ENCODE results near the gene PLD2.
"Not testable (repeated sequence)": the region's sequence is repeated elsewhere in the genome, so short reads cannot be mapped to it uniquely, and the experiment has no call there.

PLD2 gene

GRCh38 chr17:4795168-4795567 lies 11.8 kb upstream of the PLD2 start:
- no peak for DNase-seq

DNA sequence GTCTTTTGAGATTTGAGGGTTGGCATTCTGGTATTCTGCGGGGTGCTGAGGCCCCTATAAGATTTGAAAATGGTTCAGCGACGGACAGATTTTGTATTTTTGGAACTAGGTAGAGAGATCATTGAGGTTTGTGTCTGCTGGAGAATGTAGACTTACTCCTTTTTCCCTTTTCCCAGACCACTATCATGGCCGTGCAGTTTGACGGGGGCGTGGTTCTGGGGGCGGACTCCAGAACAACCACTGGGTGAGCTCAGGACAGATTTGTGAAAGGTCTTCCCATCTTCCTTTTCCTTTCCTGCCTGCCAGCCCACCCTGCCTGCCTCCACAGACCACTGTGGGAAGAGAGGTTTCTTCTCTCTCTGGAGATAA lies 10.4 kb upstream of the PLD2 start:
- DNase-seq, result peak in 1 of 2 donors; percentile 34

- DNase-seq, result no peak
Measured at GRCh38 chr17:4800462-4801196, 6.3 kb upstream of the PLD2 start.

- no peak for DNase-seq
Measured at GRCh38 chr17:4802228-4802627, 4.7 kb upstream of the PLD2 start, which contains the start of gene C17orf114. Gene C17orf114 (minus strand): TSS chr17:4802328.

GRCh38 chr17:4806456-4806776 lies 536 bp upstream of the PLD2 start:
- no peak for DNase-seq

DNA sequence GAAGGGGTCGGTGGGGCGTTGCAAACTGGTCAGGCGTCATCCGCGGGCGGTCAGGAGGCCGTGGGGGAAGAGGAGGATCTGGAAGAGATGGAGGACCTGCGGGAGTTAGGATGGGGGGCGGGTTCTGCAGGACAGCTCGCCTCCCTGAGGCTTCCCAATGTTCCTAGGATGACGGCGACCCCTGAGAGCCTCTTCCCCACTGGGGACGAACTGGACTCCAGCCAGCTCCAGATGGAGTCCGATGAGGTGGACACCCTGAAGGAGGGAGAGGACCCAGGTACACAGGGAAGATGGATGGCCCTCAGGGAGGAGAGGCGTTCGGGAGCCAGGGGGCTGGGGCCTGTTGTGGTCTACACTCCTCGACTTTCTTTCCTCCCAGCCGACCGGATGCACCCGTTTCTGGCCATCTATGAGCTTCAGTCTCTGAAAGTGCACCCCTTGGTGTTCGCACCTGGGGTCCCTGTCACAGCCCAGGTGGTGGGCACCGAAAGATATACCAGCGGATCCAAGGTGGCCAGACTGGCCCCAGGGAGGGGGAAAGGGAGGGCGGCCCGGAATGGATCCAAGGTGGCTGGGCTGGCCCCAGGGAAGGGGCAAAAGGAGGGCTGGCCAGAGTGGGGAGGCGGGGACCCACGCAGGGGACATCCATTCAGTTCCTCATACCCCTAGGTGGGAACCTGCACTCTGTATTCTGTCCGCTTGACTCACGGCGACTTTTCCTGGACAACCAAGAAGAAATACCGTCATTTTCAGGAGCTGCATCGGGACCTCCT lies 839 bp downstream of the PLD2 start:
- DNase-seq, result no peak

DNA sequence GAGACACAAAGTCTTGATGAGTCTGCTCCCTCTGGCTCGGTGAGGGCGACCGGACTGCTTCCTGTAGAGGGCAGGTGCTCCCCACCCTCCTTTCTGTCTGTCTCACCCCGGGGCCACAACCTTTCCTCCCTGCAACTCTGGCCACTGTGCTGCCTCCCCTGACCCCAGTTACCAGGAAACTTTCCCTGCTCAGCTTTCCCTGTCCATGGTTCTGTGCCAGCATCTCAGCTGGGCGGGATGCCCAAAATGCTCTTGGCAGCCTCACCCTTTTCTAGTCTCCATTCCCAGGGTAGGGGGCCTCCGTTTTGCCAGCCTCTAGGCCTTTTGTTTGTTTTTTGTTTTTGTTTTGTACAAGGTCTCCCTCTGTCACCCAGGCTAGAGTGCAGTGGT lies 1.4 kb downstream of the PLD2 start:
- DNase-seq, result no peak

DNA sequence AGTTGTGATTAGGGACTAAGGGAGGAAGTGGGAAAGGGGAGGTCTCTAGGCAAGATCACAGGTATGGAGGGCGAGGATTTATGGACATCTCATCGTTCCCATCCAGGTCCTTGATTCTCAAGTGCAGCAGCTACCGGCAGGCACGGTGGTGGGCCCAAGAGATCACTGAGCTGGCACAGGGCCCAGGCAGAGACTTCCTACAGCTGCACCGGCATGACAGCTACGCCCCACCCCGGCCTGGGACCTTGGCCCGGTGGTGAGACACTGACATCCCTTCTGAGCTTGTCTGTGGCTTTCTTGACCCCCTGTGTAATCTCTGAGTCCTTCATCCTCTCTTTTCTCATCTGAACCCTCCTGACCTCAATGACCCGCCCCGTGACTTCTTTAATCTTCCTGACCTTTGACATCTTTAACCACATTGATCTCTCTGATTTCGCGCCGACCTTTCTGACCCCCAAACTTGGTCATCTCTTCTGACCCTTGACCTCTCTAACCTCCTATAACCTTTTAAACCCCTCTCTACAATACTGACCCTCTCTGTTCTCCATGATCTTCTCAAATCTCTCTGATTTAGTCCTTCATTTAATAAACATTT lies 3.8 kb downstream of the PLD2 start:
- no peak for DNase-seq

DNA sequence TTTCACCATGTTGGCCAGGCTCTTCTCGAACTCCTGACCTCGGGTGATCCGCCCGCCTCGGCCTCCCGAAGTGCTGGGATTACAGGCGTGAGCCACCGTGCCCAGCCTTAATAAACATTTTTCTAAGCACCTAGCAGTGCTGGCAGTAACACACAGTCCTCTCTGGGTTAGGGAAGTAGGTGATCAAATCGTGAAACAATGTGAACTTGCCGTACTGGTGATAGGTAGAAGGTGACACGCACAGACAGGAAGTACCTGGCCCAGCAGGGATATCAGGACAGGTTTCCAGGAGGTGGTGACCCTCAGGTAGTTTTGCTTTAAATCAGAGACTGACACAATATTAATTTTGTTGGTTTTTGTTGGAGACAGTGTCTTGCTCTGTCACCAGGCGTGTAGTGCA lies 4.5 kb downstream of the PLD2 start:
- no peak for DNase-seq

DNA sequence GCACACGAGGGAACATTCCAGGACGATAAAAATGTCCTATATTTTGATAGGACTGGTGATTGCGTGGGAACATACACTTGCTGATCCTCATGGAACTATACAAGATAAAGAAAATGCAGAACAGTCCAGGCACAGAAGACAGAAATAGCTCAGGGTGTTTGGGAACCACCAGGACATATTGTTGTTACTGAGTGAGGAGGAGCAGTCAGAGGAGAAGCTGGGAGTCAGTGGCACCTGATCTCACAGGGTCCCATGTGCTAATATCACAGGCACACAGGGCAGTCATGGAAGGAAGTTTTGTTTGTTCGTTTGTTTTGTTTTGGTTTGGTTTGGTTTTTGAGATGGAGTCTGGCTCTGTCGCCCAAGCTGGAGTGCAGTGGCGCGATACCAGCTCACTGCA lies 5.7 kb downstream of the PLD2 start:
- no peak for DNase-seq

GRCh38 chr17:4815043-4815675 lies 8.2 kb downstream of the PLD2 start:
- DNase-seq, result no peak

GRCh38 chr17:4816826-4817225 lies 9.9 kb downstream of the PLD2 start:
- DNase-seq, result no peak

GRCh38 chr17:4818276-4818675 lies 11.3 kb downstream of the PLD2 start:
- DNase-seq, result no peak

DNA sequence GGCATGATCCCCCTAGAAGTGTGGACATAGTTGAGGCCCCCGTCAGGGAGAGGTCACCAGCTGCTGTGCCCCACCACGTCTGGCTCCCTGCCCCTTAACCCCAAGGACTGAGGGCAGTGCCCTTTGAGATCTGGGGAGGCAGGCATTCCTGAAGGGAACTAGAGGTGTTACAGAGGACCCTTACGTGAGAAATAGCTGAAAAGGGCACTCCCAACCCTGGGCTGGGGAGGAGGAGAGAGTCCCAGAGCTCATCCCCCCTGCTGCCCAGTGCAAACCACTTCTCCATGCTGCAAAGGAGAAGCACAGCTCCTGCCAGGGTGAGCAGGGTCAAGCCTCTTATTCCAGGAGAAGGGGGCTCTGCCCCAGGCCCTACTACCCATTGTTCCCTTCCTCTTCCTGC lies 15.9 kb downstream of the PLD2 start:
- no peak for DNase-seq

DNA sequence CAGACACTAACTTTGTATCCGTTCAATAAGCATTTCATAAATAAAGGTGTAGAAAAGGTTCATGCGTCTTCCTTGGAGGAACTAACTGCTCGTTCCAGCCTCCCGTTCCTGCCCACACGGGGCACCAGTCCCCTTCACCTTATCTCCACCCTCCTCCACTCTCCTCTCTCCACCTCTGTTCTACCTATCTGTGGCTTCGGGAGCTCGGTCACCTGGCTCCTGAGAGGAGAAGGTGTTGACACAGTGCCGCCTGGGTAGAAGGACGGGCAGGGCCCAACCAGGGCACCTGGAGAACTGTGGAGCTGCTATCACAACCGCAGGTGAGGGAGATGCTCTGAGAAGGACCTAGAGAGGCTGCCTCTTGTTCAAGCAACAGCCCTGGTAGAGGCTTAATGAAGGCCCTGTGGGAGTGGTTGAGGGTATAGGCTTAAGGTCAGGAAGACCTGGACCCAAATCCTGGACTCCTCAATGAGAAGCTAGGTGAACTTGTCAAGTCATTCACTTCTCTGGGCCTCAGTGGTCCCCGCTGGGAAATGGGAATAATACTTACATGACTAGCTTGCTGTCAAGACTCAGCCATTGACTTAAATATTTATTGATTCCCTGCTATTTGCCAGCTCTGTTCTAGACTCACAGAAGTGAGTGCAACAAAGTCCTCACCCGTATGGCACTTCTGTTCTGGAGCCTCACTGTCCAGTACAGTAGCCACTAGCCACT lies 16.6 kb downstream of the PLD2 start:
- DNase-seq, result no peak

DNA sequence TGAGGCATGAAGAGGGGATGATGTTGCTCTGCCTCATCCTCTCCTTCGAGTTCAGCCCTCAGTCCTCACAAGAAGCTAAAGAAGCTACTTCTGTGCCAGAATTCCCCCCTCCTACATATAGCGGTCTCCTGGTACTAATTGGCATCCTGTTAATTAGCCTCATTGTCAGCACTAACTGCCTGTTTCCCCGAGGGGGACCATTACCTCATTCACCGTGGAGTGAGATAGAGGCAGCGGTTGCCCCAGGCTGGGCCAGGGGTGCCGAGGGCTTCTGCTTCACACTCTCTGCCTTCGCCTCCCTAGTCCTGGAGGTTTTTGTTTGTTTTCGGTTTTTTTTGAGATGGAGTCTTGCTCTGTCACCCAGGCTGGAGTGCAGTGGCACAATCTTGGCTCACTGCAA lies 20.4 kb downstream of the PLD2 start:
- no peak for DNase-seq

DNA sequence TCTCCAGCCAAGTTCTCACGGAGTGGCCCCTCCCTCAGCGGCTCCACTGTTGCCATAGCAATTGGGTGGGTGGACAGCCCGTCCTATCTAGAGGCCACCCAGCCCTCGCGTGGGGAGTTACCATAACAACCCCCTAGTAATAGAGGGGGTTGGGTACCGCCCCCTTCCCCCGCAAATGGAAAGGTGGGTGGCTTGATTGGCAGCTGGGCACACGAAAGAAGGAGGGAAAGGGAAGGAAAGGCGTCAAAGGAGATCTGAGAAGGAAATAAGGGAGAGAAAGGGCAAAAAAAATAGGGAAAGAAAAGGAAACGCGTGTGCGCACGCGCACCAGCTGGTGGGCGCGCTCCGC lies 25.9 kb downstream of the PLD2 start:
- DNase-seq, result not testable (repeated sequence)

DNA sequence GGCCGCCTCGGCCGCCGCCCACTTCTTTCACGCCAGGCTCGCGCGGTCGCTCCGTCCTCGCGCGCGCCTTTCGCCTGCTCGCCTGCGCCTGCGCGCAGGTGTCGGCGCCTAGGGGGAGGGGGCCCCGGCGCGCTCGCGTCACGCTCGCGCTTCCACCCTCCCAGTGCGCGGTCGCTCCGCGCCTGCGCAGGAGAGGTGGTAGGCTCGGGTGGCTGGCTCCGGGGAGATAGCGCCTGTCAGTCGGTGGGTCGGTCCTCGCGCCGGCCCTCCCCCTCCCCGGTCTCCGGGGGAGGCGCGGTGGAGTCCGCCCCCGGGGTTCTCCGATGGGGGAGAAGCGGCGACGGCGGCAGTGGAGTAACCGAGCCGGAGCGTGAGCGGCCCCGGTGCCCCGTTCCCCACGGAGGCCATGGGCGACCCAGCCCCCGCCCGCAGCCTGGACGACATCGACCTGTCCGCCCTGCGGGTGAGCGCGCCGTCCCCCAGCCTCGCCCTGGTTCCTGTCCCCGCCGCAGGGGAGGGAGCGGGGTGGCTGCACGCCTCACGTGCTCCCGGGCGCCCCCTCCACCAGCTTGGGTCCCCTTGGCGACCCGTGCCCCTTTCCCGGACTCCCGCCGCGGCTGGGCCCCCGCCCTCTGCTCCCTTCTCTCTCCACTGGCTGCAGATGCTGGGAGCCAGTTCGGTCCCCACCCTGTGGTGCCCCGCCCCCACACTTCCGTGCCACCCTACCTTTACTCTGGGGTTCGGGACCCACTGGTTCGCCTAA lies 26.4 kb downstream of the PLD2 start, which contains the start of gene MINK1:
MINK1 (plus strand) TSS at position 163 of the 763 bp plus-strand sequence; CDS start at position 407, 244 bp downstream.
- peak; percentile 79 to 86 for DNase-seq

DNA sequence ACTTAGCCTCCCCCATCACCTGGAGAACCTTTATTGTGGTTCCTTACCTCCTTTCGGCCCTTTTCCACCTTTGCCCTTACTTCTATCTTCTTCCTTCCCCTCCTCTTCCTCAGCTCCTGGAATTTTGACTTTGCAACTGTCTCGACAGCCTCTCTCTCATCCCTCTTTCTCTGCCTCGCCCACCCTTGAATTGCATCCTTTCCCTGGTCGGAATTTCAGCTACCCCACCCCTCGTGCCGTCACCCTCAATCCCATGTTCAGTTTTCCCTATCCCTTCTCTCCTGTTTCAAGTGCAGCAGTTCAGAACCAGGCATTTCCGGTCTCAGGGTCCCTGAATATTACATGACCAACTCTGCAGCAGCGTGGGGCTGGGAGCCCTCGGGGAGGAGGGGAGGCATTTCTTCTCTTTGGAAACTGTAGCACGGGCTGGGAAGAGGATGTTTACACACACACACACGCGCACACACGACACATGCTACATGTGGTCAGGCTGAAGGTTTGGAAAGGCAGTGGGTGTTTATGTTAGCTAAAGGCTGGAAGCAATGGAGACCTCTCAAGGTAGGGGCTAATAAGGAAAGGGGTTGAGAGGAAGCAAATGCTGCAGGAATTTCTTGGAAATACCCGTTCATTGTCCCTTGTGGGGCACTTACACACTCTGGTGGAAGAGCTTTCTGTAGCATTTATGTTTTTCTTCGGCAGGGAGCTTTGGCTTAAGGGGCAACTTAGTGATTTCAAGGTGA lies 27.2 kb downstream of the PLD2 start:
- DNase-seq, result no peak

DNA sequence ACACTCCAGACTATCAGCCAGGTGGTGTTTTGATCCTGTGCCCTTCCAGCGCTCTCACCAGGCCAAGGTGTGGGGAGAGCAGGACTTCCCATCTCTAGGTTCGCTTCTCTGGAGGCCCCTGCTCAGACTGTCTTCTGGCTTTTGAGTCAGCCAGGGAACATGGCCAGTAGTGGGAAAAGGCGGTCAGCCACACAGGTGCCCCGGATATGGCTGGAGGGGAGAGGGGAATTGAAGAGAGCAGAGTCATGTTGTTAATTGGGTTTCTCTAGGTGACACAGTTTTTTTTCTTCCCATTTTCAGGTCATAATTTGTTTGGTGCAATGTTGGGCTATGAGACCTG lies 27.7 kb downstream of the PLD2 start:
- no peak for DNase-seq

DNA sequence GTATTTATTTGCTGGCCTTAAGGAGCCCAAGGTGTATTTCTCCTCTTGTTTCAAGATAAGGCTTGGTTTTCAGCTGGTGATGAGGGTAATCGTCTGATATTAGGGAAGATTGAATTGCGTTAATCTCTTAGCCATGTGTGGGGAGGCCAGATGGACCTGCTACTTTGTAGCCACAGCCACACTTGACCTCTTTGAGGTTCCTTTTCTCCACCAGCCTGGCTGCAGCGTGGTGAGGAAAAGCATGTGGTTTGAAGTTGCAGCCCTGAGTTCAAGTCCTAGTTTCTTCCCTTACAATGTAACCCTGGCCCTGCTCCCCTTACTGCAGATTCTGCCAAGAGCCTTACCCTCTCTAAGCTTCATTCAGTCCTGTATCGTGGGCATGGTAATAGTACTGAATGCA lies 29.3 kb downstream of the PLD2 start:
- DNase-seq, result no peak

Data from stimulated activated CD4-positive, alpha-beta T cell treated with anti-CD3 and anti-CD28 coated beads, Interleukin-2, amount 100 ng/mL, for 48 hours (primary cell).